Adrenal gland (tissue), 19 donors: Measurements from ENCODE around the gene CDC42EP1. TPM values are rescaled to one million over a fixed set of nuclear protein-coding genes. Genes with fewer than 3 reads are reported as not detected.

Experiments used
- DNase-seq, 7 donors: peaks; one replicate each; pipeline ENCODE4 v3.0.0-alpha.2; 2019 to 2020
- H3K27ac ChIP-seq, 5 donors: fragments of 200-600 bp; sonication (generic) in 4 of 5; 1 replicate in 3 of 5; 2 replicates in 2 of 5; pipeline versions ENCODE4 v1.5.1 to v1.8.0; 2016 to 2020; ENCODE audit warnings: mild to moderate bottlenecking in 1 of 5
- H3K27me3 ChIP-seq: fragments of 200-600 bp; 2 replicates; pipeline ENCODE4 v1.8.0; 2021
- H3K36me3 ChIP-seq, 2 donors: fragments of 200-600 bp; replicated peaks in 1 of 2; 1 replicate in 1 of 2; 2 replicates in 1 of 2; pipeline versions ENCODE4 v1.5.1 to v1.8.0; 2018 to 2022
- H3K4me1 ChIP-seq, 2 donors: fragments of 200-600 bp; replicated peaks in 1 of 2; 1 replicate in 1 of 2; 2 replicates in 1 of 2; pipeline versions ENCODE4 v1.5.1 to v1.8.0; 2018 to 2021
- H3K4me3 ChIP-seq, 4 donors: fragments of 200-600 bp; sonication (generic) in 3 of 4; one replicate each; pipeline ENCODE4 v1.5.1; 2016 to 2018
- H3K9me3 ChIP-seq, 3 donors: fragments of 200-600 bp; sonication (generic) in 1 of 3; replicated peaks in 1 of 3; 1 replicate in 2 of 3; 2 replicates in 1 of 3; pipeline versions ENCODE4 v1.5.1 to v1.8.0; 2016 to 2021
- POLR2A ChIP-seq, 2 donors: fragments of 450-650 bp; IDR thresholded peaks; one replicate each; pipeline ENCODE4 v1.6.1; 2017; ENCODE audit warnings: antibody characterized with exemption in 2 of 2, mild to moderate bottlenecking in 2 of 2, moderate library complexity in 1 of 2
- WGBS, 4 donors: extraction: QIAGEN DNeasy Blood & Tissue Kit in 2 of 4; methylation state at CpG; one replicate each; pipeline versions ENCODE4 v1.1.5 to v1.1.7; 2013 to 2017; 5-methylcytosine and 5-hydroxymethylcytosine counted together
- intact Hi-C, 2 donors: fragments of 100-400 bp; cut with DNase I; formaldehyde crosslinking; loops; one replicate each; pipeline versions ENCODE4 v1.14.1 to v1.15.0; 2022 to 2023
- long read RNA-seq, 10 donors: library from polyadenylated mRNA in 3 of 10; unstranded in 2 of 10; stranded (forward) in 1 of 10; transcript quantifications; one replicate each; pipeline ENCODE4 v2.0.0 and lab custom pipeline, GENCODE V29; 2021 to 2026
- polyA plus RNA-seq, 3 donors: library from polyadenylated mRNA; stranded (reverse); fragments of 200-250 nt in 2 of 3; fragments of 350-450 nt in 1 of 3; fragmentation: Illumina TruSeq in 1 of 3; extraction: RNeasy Lipid Tissue Mini Kit (QIAGEN cat#74804) in 1 of 3; gene quantifications; one replicate each; pipeline ENCODE4 v1.2.3, GENCODE V29; 2013 to 2014
- total RNA-seq, 9 donors: library from RNA; depleted of rRNA in 4 of 9; stranded (reverse); fragments of >200 nt in 4 of 9; fragments of 120-200 nt in 1 of 9; fragmentation: NEBNext Ultra II Directional in 1 of 9; extraction: Animal tissue kit (Norgen Biotek cat#: 25700) in 1 of 9; gene quantifications; one replicate each; pipeline versions ENCODE4 v1.1.0 to v1.2.4, GENCODE V29; 2013 to 2023
- TF ChIP-seq, protein P1 (sequence below), 6 experiments: fragments of 450-650 bp in 4 of 6; fragments of 200-600 bp in 2 of 6; sonication (generic) in 1 of 6; IDR thresholded peaks; 1 replicate in 5 of 6; 2 replicates in 1 of 6; pipeline versions ENCODE4 v1.5.1 to v1.8.0; 2016 to 2021; ENCODE audit warnings: antibody characterized with exemption in 6 of 6, mild to moderate bottlenecking in 2 of 6, moderate library complexity in 1 of 6
- donor health status: healthy with polysubstance abuse.
- donor health status: Bipolar disorder and iron deficiency.
- donor health status: DM: yes; HTN: yes; CAD: no.
- donor health status: DM: no; HTN: no; CAD: no.
- donor health status: DM: no; HTN: no; CAD: no.
- donor health status: DM: yes; HTN: yes; CAD: no.

Gene CDC42EP1
- total RNA-seq (100 to 1,000 TPM in 5 of 9 donors, 10 to 100 TPM in 3, 1 to 10 TPM in 1; 9.2 to 159 (median 116) TPM), polyA plus RNA-seq (10 to 100 TPM; 19.7 to 65.1 (median 39.5) TPM)
- long read RNA-seq, donor 1, transcript CDC42EP1-201 (3 exons, 2,181 nt), result major isoform, 5 of 27 reads
- long read RNA-seq, donor 1, partial matches to known transcripts, result 22 of 27 reads
- long read RNA-seq, donor 1, other reads (novel, unspliced or antisense), result 0 of 27 reads
- long read RNA-seq, donor 2, transcript CDC42EP1-201 (3 exons, 2,181 nt), result major isoform, 6 of 23 reads
- long read RNA-seq, donor 2, partial matches to known transcripts, result 17 of 23 reads
- long read RNA-seq, donor 2, other reads (novel, unspliced or antisense), result 0 of 23 reads
- long read RNA-seq, donor 3, transcript CDC42EP1-201 (3 exons, 2,181 nt), result major isoform, 5 of 11 reads
- long read RNA-seq, donor 3, partial matches to known transcripts, result 6 of 11 reads
- long read RNA-seq, donor 3, other reads (novel, unspliced or antisense), result 0 of 11 reads
- long read RNA-seq, donor 4, transcript CDC42EP1-201 (3 exons, 2,181 nt), result major isoform, 7 of 14 reads
- long read RNA-seq, donor 4, partial matches to known transcripts, result 5 of 14 reads
- long read RNA-seq, donor 4, other reads (novel, unspliced or antisense), result 2 of 14 reads
- long read RNA-seq, donor 5, transcript CDC42EP1-201 (3 exons, 2,181 nt), result major isoform, 89 of 149 reads
- long read RNA-seq, donor 5, partial matches to known transcripts, result 52 of 149 reads
- long read RNA-seq, donor 5, other reads (novel, unspliced or antisense), result 8 of 149 reads
- long read RNA-seq, donor 6, transcript CDC42EP1-201 (3 exons, 2,181 nt), result major isoform, 7 of 19 reads
- long read RNA-seq, donor 6, partial matches to known transcripts, result 10 of 19 reads
- long read RNA-seq, donor 6, other reads (novel, unspliced or antisense), result 2 of 19 reads
- long read RNA-seq, donor 7, partial matches to known transcripts, result 17 of 21 reads
- long read RNA-seq, donor 7, other reads (novel, unspliced or antisense), result 0 of 21 reads
- long read RNA-seq, donor 8, transcript CDC42EP1-201 (3 exons, 2,181 nt), result major isoform, 10 of 16 reads
- long read RNA-seq, donor 8, partial matches to known transcripts, result 6 of 16 reads
- long read RNA-seq, donor 8, other reads (novel, unspliced or antisense), result 0 of 16 reads
- long read RNA-seq, donor 9, transcript CDC42EP1-201 (3 exons, 2,181 nt), result major isoform, 7 of 16 reads
- long read RNA-seq, donor 9, partial matches to known transcripts, result 9 of 16 reads
- long read RNA-seq, donor 9, other reads (novel, unspliced or antisense), result 0 of 16 reads
- long read RNA-seq, donor 10, transcript CDC42EP1-201 (3 exons, 2,181 nt), result major isoform, 5 of 13 reads
- long read RNA-seq, donor 10, partial matches to known transcripts, result 8 of 13 reads
- long read RNA-seq, donor 10, other reads (novel, unspliced or antisense), result 0 of 13 reads

DNA sequence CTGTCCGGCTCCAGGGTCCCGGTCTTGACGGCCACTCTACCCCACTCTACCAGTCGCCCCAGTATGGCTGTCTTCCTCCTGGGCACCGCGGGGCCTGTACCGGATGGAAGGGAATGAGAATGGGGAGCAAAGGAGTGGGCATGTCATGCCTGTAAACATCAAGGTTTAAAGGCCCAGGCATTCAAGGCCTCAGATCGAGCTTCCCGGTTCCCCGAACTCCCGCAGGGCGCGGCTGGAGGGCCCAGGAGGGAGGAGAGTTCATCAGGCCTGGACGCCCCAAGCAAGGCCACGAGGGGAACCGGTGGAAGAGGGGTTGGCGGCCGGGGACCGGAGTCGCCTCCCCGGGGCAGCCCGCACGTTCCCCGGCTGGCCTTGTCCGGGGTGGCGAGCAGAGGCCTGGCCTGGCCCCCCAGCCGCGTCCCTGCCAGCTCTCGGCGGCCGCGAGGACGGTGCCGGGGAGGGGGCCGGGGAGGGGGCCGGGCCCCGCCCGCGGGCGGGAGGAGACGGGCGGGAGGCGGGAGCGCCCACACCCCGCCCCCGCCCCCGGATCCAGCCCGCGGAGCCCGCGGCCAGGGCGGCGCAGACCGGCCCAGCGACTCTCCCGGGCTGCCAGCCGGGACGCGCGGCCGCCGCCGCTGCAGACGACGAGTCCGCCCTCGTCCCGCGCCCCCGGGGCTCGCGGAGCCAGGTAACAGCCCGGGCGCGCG is at the start of gene CDC42EP1:
TSS of gene CDC42EP1 (plus strand) at position 580 of the 707 bp plus-strand sequence. CDS start 5,870 bp downstream, outside the sequence.
- WGBS, 4 donors, result 3 to 9% (median 6%) methylated on average over 11 to 75 of the region's 76 CpGs

DNA sequence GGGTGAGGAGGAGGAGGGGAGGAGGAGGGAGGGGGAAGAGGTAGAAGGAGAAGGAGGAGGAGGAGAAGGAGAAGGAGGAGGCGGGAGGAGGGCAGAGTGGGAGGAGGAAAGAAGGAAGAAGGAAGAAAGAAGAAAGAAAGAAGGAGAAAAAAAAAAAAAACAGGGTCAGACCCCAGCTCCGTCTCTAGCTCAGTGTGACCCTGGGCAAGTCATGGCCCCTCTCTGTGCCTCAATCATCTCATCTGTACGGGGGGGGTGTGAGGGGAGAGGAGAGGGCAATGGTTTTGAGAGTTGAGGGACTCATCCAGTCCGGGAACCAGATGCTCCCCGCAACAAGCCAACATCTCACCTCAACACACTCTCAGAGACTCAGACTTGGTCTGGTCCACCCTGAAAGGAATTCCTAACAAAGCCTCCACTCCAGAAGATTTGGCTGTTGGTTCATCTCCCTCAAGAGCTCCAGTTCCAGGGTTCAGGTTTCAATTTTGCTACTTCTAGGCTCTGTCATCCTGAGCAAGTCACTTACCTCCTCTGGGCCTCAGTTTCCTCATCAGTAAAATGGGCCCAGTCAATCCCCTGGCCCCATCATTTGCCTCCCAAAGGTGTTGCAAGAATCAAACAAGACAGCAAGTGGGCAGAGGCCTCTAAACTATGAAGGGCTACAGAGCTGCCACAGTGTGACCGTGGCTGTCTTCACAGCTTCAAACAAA is 48.7 kb upstream of the CDC42EP1 start:
- Histone ChIP-seq H3K4me3 (no peak overlapping the region), H3K27me3 (no peaks in the 10 kb centered on the region), H3K27ac (peak overlapping the region; percentile 65 to 93 (median 85)), H3K4me1 (peaks cover 14 to 19% of the 10 kb centered on the region in 2 donors), H3K9me3 (no peaks in the 10 kb centered on the region), H3K36me3 (peaks cover 0 to 6% of the 10 kb centered on the region in 2 donors)
- TF ChIP-seq, protein P1, sequence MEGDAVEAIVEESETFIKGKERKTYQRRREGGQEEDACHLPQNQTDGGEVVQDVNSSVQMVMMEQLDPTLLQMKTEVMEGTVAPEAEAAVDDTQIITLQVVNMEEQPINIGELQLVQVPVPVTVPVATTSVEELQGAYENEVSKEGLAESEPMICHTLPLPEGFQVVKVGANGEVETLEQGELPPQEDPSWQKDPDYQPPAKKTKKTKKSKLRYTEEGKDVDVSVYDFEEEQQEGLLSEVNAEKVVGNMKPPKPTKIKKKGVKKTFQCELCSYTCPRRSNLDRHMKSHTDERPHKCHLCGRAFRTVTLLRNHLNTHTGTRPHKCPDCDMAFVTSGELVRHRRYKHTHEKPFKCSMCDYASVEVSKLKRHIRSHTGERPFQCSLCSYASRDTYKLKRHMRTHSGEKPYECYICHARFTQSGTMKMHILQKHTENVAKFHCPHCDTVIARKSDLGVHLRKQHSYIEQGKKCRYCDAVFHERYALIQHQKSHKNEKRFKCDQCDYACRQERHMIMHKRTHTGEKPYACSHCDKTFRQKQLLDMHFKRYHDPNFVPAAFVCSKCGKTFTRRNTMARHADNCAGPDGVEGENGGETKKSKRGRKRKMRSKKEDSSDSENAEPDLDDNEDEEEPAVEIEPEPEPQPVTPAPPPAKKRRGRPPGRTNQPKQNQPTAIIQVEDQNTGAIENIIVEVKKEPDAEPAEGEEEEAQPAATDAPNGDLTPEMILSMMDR (IDR thresholded peaks at IDR 0.05), result no peak
- TF ChIP-seq POLR2A (IDR thresholded peaks at IDR 0.05), result no peak
- intact Hi-C loops, result no loop called here
- no peak for DNase-seq
- WGBS, 4 donors, result 81 to 88% (median 84%) methylated on average over 6 of the region's 6 CpGs

More for the DNA sequence above, at the start of gene CDC42EP1:
- Histone ChIP-seq H3K36me3 (no peaks in the 10 kb centered on the region), H3K27ac (peak within 1 kb of the TSS; percentile 89 to 99 (median 99)), H3K4me3 (peak within 1 kb of the TSS; percentile 46 to 97 (median 74)), H3K27me3 (no peaks in the 10 kb centered on the region), H3K4me1 (peaks cover 43 to 46% of the 10 kb centered on the region in 2 donors), H3K9me3 (no peaks in the 10 kb centered on the region)
- DNase-seq, result peak; percentile 76 to 82 (median 78)
- TF ChIP-seq, protein P1 (IDR thresholded peaks at IDR 0.05), result no peak
- TF ChIP-seq POLR2A (IDR thresholded peaks at IDR 0.05), result peak; percentile 74 to 87
- intact Hi-C loops, result no loop called here

DNA sequence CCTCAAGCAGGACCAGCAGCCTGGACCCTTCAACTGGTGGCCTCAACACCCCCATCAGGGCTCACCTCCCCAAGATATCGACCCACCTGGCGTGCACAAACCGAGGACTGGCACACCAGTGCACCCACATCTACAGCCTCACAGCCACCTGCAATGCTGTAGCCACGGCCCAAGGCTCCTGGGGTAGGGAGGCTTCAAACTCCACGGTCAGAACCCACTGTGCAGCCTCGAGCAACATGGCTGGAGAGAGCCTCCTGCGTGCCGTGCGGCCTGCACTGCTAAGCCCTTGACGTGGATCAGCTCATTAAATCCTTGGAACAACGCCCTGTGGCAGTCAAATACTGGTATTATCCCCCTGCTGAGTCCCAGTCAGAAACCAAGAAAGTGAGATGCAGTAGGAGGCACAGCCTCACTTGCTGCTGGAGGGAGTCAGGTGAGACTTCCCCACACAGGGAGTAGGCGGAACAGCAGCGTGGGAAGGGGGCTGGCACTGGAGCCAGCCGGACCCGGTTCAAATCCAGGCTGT is 45.7 kb upstream of the CDC42EP1 start:
- no peak overlapping the region for H3K4me3 ChIP-seq
- no peaks in the 10 kb centered on the region for H3K36me3 ChIP-seq
- intact Hi-C loops, result no loop called here
- WGBS, 4 donors, result 63 to 96% (median 78%) methylated on average over 4 to 15 of the region's 15 CpGs
- DNase-seq, result no peak
- H3K27me3 ChIP-seq, result no peaks in the 10 kb centered on the region
- TF ChIP-seq, protein P1 (IDR thresholded peaks at IDR 0.05), result no peak
- no peak for TF ChIP-seq POLR2A (IDR thresholded peaks at IDR 0.05)
- peaks cover 18 to 19% of the 10 kb centered on the region in 2 donors for H3K4me1 ChIP-seq
- H3K9me3 ChIP-seq, result no peaks in the 10 kb centered on the region
- peak overlapping the region in 2 of 5 donors; percentile 4 to 5 for H3K27ac ChIP-seq
